ENCODE results near the gene COPE.

GRCh38 chr19:18945297-18945696, 26.1 kb upstream of the COPE start:
- TF ChIP-seq CTCF (IDR thresholded peaks at IDR 0.05) (no peak), EZH2 (IDR thresholded peaks at IDR 0.05; ENCODE audit: borderline replicate concordance, insufficient read depth, low read depth, low read length, poor library complexity, severe bottlenecking) (no peak)

All from B cell (primary cell).